Stomach (tissue), 9 donors: ENCODE measurements around the gene GALR3. TPM values are rescaled to one million over a fixed set of nuclear protein-coding genes. Genes with fewer than 3 reads are reported as not detected.

Source experiments
- DNase-seq, 2 donors: peaks; one replicate each; pipeline versions ENCODE4 v3.0.0 to v3.0.0-alpha.2; 2013 to 2019
- H3K27ac ChIP-seq, 5 donors: fragments of 200-600 bp in 4 of 5; sonication (generic) in 4 of 5; one replicate each; pipeline ENCODE4 v1.5.1; 2013 to 2019; ENCODE audit warnings: mild to moderate bottlenecking in 1 of 5, moderate library complexity in 1 of 5
- H3K27me3 ChIP-seq, 3 donors: fragments of 200-600 bp; sonication (generic); one replicate each; pipeline ENCODE4 v1.5.1; 2017 to 2019; ENCODE audit warnings: mixed run types in 1 of 3
- H3K36me3 ChIP-seq, 4 donors: fragments of 200-600 bp; sonication (generic); 1 replicate in 3 of 4; 2 replicates in 1 of 4; pipeline ENCODE4 v1.5.1; 2016 to 2019
- H3K4me1 ChIP-seq, 4 donors: fragments of 200-600 bp; sonication (generic); one replicate each; pipeline ENCODE4 v1.5.1; 2016 to 2019
- H3K4me3 ChIP-seq, 4 donors: fragments of 200-600 bp; sonication (generic) in 3 of 4; one replicate each; pipeline ENCODE4 v1.5.1; 2016 to 2019; ENCODE audit warnings: mild to moderate bottlenecking in 1 of 4
- H3K9me3 ChIP-seq, 4 donors: fragments of 200-600 bp; sonication (generic); one replicate each; pipeline ENCODE4 v1.5.1; 2016 to 2019
- EP300 ChIP-seq: sonication (generic); formaldehyde crosslinking; IDR thresholded peaks from one replicate; pipeline ENCODE4 v1.6.1; 2017; ENCODE audit warnings: antibody characterized with exemption
- POLR2A ChIP-seq, 4 donors: fragments of 450-650 bp; IDR thresholded peaks; one replicate each; pipeline ENCODE4 v1.6.1; 2016; ENCODE audit warnings: antibody characterized with exemption in 4 of 4, control low read depth in 2 of 4, mild to moderate bottlenecking in 1 of 4, moderate library complexity in 1 of 4
- POLR2AphosphoS5 ChIP-seq, 3 donors: sonication (generic); formaldehyde crosslinking; IDR thresholded peaks; one replicate each; pipeline ENCODE4 v1.6.1; 2016; ENCODE audit warnings: antibody characterized with exemption in 3 of 3
- WGBS, 5 donors: extraction: QIAGEN DNeasy Blood & Tissue Kit in 3 of 5; methylation state at CpG; one replicate each; pipeline versions ENCODE4 v1.1.5 to v1.1.7; 2013 to 2018; 5-methylcytosine and 5-hydroxymethylcytosine counted together
- intact Hi-C: fragments of 100-400 bp; cut with DNase I; formaldehyde crosslinking; loops from one replicate; pipeline ENCODE4 v1.15.1; 2023; ENCODE audit warnings: low total_unique reads
- polyA plus RNA-seq, 3 donors: library from polyadenylated mRNA; stranded (reverse); fragments of 200-250 nt; gene quantifications; one replicate each; pipeline ENCODE4 v1.2.3, GENCODE V29; 2013
- total RNA-seq, 5 donors: library from RNA; depleted of rRNA; stranded (reverse); fragments of >200 nt; gene quantifications; one replicate each; pipeline versions ENCODE4 v1.1.0 to v1.2.3, GENCODE V29; 2014 to 2016
- TF ChIP-seq, protein P1 (sequence below), 7 experiments: fragments of 450-650 bp in 4 of 7; fragments of 200-600 bp in 3 of 7; sonication (generic) in 3 of 7; IDR thresholded peaks; one replicate each; pipeline ENCODE4 v1.5.1; 2016 to 2019; ENCODE audit warnings: antibody characterized with exemption in 7 of 7, control low read depth in 2 of 7, mild to moderate bottlenecking in 1 of 7
- donor health status: healthy with polysubstance abuse.
- donor health status: Bipolar disorder and iron deficiency.
- donor health status: healthy.

Gene GALR3
- total and polyA plus RNA-seq, 8 donors: not detected

DNA sequence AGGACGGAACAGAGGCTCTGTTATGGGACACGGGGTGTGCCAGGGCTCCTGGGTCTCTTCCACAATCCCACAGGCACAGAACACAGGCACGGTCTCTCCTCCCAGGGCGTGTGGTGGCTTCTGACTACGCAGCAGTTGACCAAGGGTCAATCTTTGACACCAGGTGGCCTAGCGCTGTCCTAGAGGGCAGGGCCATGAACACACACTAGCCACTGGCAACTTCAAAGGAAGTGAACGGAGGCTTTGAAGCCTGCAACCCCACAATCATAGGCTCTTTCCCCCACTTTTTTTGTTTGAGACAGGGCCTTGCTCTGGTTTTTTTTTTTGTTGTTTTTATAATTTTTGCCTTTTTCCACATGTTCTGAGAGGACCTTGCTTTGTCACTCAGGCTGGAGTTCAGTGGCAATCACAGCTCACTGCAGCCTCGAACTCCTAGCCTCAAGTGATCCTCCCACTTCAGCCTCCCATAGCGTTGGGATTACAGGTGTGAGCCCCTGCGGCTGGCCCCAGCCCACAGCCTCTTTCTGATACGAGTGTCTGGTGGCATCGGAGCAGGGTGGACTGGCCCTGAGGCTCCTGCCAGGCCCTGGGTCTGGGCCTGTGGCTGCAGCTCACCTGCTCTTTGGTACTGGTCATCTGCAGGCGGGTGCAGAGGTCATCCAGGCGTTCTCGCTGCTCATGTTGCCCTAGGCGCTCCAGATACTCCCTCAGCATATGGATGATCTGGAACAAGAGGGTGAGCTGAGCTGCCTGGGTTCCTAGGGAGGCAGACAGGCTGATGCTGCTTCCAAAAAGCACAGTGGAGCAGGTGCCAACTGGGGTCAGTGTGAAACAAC lies 9.1 kb downstream of the GALR3 start:
- no peak overlapping the region for H3K4me3 ChIP-seq
- H3K9me3 ChIP-seq: no peaks in the 10 kb centered on the region
- H3K36me3 ChIP-seq: peaks cover 44 to 86% (median 82%) of the 10 kb centered on the region in 4 donors
- 95 to 97% (median 96%) methylated on average over 12 to 16 of the region's 16 CpGs for WGBS, 5 donors
- intact Hi-C loops: no loop called here
- no peaks in the 10 kb centered on the region for H3K27me3 ChIP-seq
- H3K27ac ChIP-seq: no peak overlapping the region
- TF ChIP-seq, protein P1, sequence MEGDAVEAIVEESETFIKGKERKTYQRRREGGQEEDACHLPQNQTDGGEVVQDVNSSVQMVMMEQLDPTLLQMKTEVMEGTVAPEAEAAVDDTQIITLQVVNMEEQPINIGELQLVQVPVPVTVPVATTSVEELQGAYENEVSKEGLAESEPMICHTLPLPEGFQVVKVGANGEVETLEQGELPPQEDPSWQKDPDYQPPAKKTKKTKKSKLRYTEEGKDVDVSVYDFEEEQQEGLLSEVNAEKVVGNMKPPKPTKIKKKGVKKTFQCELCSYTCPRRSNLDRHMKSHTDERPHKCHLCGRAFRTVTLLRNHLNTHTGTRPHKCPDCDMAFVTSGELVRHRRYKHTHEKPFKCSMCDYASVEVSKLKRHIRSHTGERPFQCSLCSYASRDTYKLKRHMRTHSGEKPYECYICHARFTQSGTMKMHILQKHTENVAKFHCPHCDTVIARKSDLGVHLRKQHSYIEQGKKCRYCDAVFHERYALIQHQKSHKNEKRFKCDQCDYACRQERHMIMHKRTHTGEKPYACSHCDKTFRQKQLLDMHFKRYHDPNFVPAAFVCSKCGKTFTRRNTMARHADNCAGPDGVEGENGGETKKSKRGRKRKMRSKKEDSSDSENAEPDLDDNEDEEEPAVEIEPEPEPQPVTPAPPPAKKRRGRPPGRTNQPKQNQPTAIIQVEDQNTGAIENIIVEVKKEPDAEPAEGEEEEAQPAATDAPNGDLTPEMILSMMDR (IDR thresholded peaks at IDR 0.05): no peak
- peaks cover 0 to 1% (median 0%) of the 10 kb centered on the region in 4 donors for H3K4me1 ChIP-seq
- no peak for DNase-seq

GRCh38 chr22:37842015-37842793 lies 19.0 kb downstream of the GALR3 start:
- peak in 1 of 2 donors; percentile 55 for DNase-seq
- Histone ChIP-seq H3K27me3 (no peaks in the 10 kb centered on the region), H3K4me1 (peaks cover 14 to 25% (median 20%) of the 10 kb centered on the region in 4 donors), H3K9me3 (no peaks in the 10 kb centered on the region), H3K36me3 (peaks cover 17 to 30% (median 29%) of the 10 kb centered on the region in 4 donors), H3K27ac (no peak overlapping the region), H3K4me3 (no peak overlapping the region)
- TF ChIP-seq POLR2AphosphoS5 (IDR thresholded peaks at IDR 0.05) (no peak), EP300 (no peak), POLR2A (IDR thresholded peaks at IDR 0.05) (no peak)
- TF ChIP-seq, protein P1 (IDR thresholded peaks at IDR 0.05): no peak
- intact Hi-C loops: no loop called here
- 76 to 83% (median 82%) methylated on average over 10 of the region's 10 CpGs for WGBS, 5 donors

- Histone ChIP-seq H3K9me3 (no peaks in the 10 kb centered on the region), H3K4me3 (peak overlapping the region; percentile 76 to 97 (median 94)), H3K27ac (peak overlapping the region; percentile 88 to 95 (median 92)), H3K4me1 (peaks cover 22 to 34% (median 28%) of the 10 kb centered on the region in 4 donors), H3K27me3 (no peaks in the 10 kb centered on the region), H3K36me3 (peaks cover 11 to 15% (median 14%) of the 10 kb centered on the region in 4 donors)
- TF ChIP-seq POLR2A (IDR thresholded peaks at IDR 0.05): no peak
- no peak for TF ChIP-seq POLR2AphosphoS5 (IDR thresholded peaks at IDR 0.05)
- no peak for TF ChIP-seq EP300
- DNase-seq: no peak
- intact Hi-C loops: no loop called here
- 0 to 1% (median 1%) methylated on average over 6 to 46 of the region's 46 CpGs for WGBS, 5 donors
Observed at GRCh38 chr22:37843741-37844089, 20.5 kb downstream of the GALR3 start.

GRCh38 chr22:37844904-37845329 lies 21.7 kb downstream of the GALR3 start:
- H3K27me3 ChIP-seq: no peaks in the 10 kb centered on the region
- TF ChIP-seq EP300 (no peak), POLR2AphosphoS5 (IDR thresholded peaks at IDR 0.05) (no peak), POLR2A (IDR thresholded peaks at IDR 0.05) (no peak)
- TF ChIP-seq, protein P1 (IDR thresholded peaks at IDR 0.05): no peak
- peaks cover 29 to 37% (median 33%) of the 10 kb centered on the region in 4 donors for H3K4me1 ChIP-seq
- H3K4me3 ChIP-seq: peak overlapping the region; percentile 76 to 97 (median 94)
- peaks cover 1 to 3% (median 2%) of the 10 kb centered on the region in 4 donors for H3K36me3 ChIP-seq
- 86 to 90% (median 87%) methylated on average over 6 of the region's 6 CpGs for WGBS, 5 donors
- peak overlapping the region; percentile 88 to 95 (median 92) for H3K27ac ChIP-seq
- H3K9me3 ChIP-seq: no peaks in the 10 kb centered on the region
- intact Hi-C loops: no loop called here
- no peak for DNase-seq
